ENCODE measurements around the gene GRAMD1B. TPM values are rescaled to one million over a fixed set of nuclear protein-coding genes. Genes with fewer than 3 reads are reported as not detected.

Gene GRAMD1B
- total RNA-seq, 4 donors from 2014 or later = 0.08 to 0.64 (median 0.42) TPM

GRCh38 chr11:123474994-123475393 is 44.9 kb downstream of the GRAMD1B start:
- H3K27me3 ChIP-seq = no peaks in the 10 kb centered on the region
- no peak overlapping the region for H3K27ac ChIP-seq
- no peaks in the 10 kb centered on the region for H3K4me1 ChIP-seq
- no peak for DNase-seq (ENCODE audit: low spot score in 2 of 2)
- H3K4me3 ChIP-seq = no peak overlapping the region
- TF ChIP-seq POLR2AphosphoS5 (IDR thresholded peaks at IDR 0.05) (no peak), CTCF (IDR thresholded peaks at IDR 0.05) (no peak), EP300 (IDR thresholded peaks at IDR 0.05) (no peak), POLR2A (IDR thresholded peaks at IDR 0.05) (no peak)
- no peaks in the 10 kb centered on the region for H3K36me3 ChIP-seq
- no peaks in the 10 kb centered on the region for H3K9me3 ChIP-seq
- 76% methylated on average over 7 of the region's 8 CpGs for WGBS

GRCh38 chr11:123475469-123475868 is 45.4 kb downstream of the GRAMD1B start:
- 80% methylated on average over 3 of the region's 3 CpGs for WGBS
- TF ChIP-seq POLR2AphosphoS5 (IDR thresholded peaks at IDR 0.05) = no peak
- TF ChIP-seq EP300 (IDR thresholded peaks at IDR 0.05) = no peak
- no peak for TF ChIP-seq POLR2A (IDR thresholded peaks at IDR 0.05)
- no peak for TF ChIP-seq CTCF (IDR thresholded peaks at IDR 0.05)
- H3K27me3 ChIP-seq = no peaks in the 10 kb centered on the region
- no peaks in the 10 kb centered on the region for H3K9me3 ChIP-seq
- no peak overlapping the region for H3K4me3 ChIP-seq
- H3K4me1 ChIP-seq = no peaks in the 10 kb centered on the region
- H3K27ac ChIP-seq = no peak overlapping the region
- no peak for DNase-seq (ENCODE audit: low spot score in 2 of 2)
- no peaks in the 10 kb centered on the region for H3K36me3 ChIP-seq

GRCh38 chr11:123477205-123477907 is 47.3 kb downstream of the GRAMD1B start:
- WGBS = 84% methylated on average over 9 of the region's 9 CpGs
- Histone ChIP-seq H3K4me3 (no peak overlapping the region), H3K27me3 (no peaks in the 10 kb centered on the region), H3K9me3 (no peaks in the 10 kb centered on the region), H3K27ac (no peak overlapping the region), H3K36me3 (no peaks in the 10 kb centered on the region), H3K4me1 (no peaks in the 10 kb centered on the region)
- DNase-seq (ENCODE audit: low spot score in 2 of 2) = no peak
- TF ChIP-seq POLR2AphosphoS5 (IDR thresholded peaks at IDR 0.05) (no peak), CTCF (IDR thresholded peaks at IDR 0.05) (no peak), EP300 (IDR thresholded peaks at IDR 0.05) (no peak), POLR2A (IDR thresholded peaks at IDR 0.05) (no peak)

GRCh38 chr11:123478352-123478987 is 48.4 kb downstream of the GRAMD1B start:
- no peaks in the 10 kb centered on the region for H3K9me3 ChIP-seq
- 33% methylated on average over 3 of the region's 5 CpGs for WGBS
- no peak overlapping the region for H3K27ac ChIP-seq
- no peak for DNase-seq (ENCODE audit: low spot score in 2 of 2)
- H3K4me1 ChIP-seq = no peaks in the 10 kb centered on the region
- H3K4me3 ChIP-seq = no peak overlapping the region
- no peaks in the 10 kb centered on the region for H3K36me3 ChIP-seq
- TF ChIP-seq CTCF (IDR thresholded peaks at IDR 0.05) (peak; percentile 41 to 67), POLR2AphosphoS5 (IDR thresholded peaks at IDR 0.05) (no peak)
- peaks cover under 1% of the 10 kb centered on the region for H3K27me3 ChIP-seq

- H3K27ac ChIP-seq = no peak overlapping the region
- TF ChIP-seq EP300 (IDR thresholded peaks at IDR 0.05) (no peak), CTCF (IDR thresholded peaks at IDR 0.05) (no peak), POLR2A (IDR thresholded peaks at IDR 0.05) (no peak), POLR2AphosphoS5 (IDR thresholded peaks at IDR 0.05) (no peak)
- 76% methylated on average over 12 of the region's 12 CpGs for WGBS
Observed at GRCh38 chr11:123479048-123479837, 49.2 kb downstream of the GRAMD1B start.

More at GRCh38 chr11:123479048-123479837, 49.2 kb downstream of the GRAMD1B start:
- H3K36me3 ChIP-seq = no peaks in the 10 kb centered on the region
- no peaks in the 10 kb centered on the region for H3K4me1 ChIP-seq
- no peaks in the 10 kb centered on the region for H3K9me3 ChIP-seq
- peaks cover 4% of the 10 kb centered on the region for H3K27me3 ChIP-seq
- no peak overlapping the region for H3K4me3 ChIP-seq
- no peak for DNase-seq (ENCODE audit: low spot score in 2 of 2)

Measured in suprapubic skin (tissue), 4 donors.